GM18867 (cell line): ENCODE results near the gene PCDHGA11.
"Not testable (repeated sequence)": the region's sequence is repeated elsewhere in the genome, so short reads cannot be mapped to it uniquely, and the experiment has no call there.

Experiments
- ATAC-seq: cut with Tn5 transposase; IDR thresholded peaks from one replicate; pipeline ENCODE4 v1.9.1; 2021; ENCODE audit warnings: mild to moderate bottlenecking, moderate library complexity; ENCODE audit not compliant: unreplicated experiment

Gene PCDHGA11

GRCh38 chr5:141398608-141399007, 22.2 kb upstream of the PCDHGA11 start:
- ATAC-seq, result no peak

GRCh38 chr5:141399555-141400258, 21.1 kb upstream of the PCDHGA11 start:
- no peak for ATAC-seq

GRCh38 chr5:141402553-141403243, 18.2 kb upstream of the PCDHGA11 start, which contains the start of gene PCDHGA9:
TSS of gene PCDHGA9 (plus strand) at chr5:141402778. CDS start at chr5:141402953, 175 bp downstream.
- no peak for ATAC-seq

GRCh38 chr5:141403387-141403786, 17.5 kb upstream of the PCDHGA11 start:
- no peak for ATAC-seq

- not testable (repeated sequence) for ATAC-seq
These were observed 12.9 kb upstream of the PCDHGA11 start, which contains the start of gene PCDHGB6 for GRCh38 chr5:141407790-141408505. TSS of gene PCDHGB6 (plus strand) at chr5:141408021. CDS start at chr5:141408203, 182 bp downstream.

GRCh38 chr5:141409598-141410306, 11.1 kb upstream of the PCDHGA11 start:
- ATAC-seq, result no peak

- no peak for ATAC-seq
These were observed 9.3 kb upstream of the PCDHGA11 start for GRCh38 chr5:141411575-141411974.

GRCh38 chr5:141412854-141413539, 7.9 kb upstream of the PCDHGA11 start, which contains the start of gene PCDHGA10:
TSS of gene PCDHGA10 (plus strand) at chr5:141412987. CDS start at chr5:141413176, 189 bp downstream.
- peak; percentile 84 for ATAC-seq

GRCh38 chr5:141413540-141414069, 7.2 kb upstream of the PCDHGA11 start:
- no peak for ATAC-seq

GRCh38 chr5:141414548-141415274, 6.1 kb upstream of the PCDHGA11 start:
- not testable (repeated sequence) for ATAC-seq

- not testable (repeated sequence) for ATAC-seq
These were observed 5.6 kb upstream of the PCDHGA11 start for GRCh38 chr5:141415275-141415618.

- ATAC-seq, result peak; percentile 57
These were observed 3.2 kb upstream of the PCDHGA11 start, which contains the start of gene PCDHGB7 for GRCh38 chr5:141417494-141418172. TSS of gene PCDHGB7 (plus strand) at chr5:141417677. CDS start at chr5:141417860, 183 bp downstream.

- ATAC-seq, result no peak
These were observed 1.6 kb upstream of the PCDHGA11 start for GRCh38 chr5:141419074-141419880.

- no peak for ATAC-seq
These were observed 621 bp downstream of the PCDHGA11 start for GRCh38 chr5:141421489-141421855.

GRCh38 chr5:141422742-141423291, 2.0 kb downstream of the PCDHGA11 start:
- no peak for ATAC-seq

- no peak for ATAC-seq
These were observed 7.1 kb downstream of the PCDHGA11 start for GRCh38 chr5:141427783-141428426.
